Activated CD4-positive, alpha-beta memory T cell treated with anti-CD3 and anti-CD28 coated beads for 36 hours (primary cell): ENCODE data around the gene GH2. TPM values are rescaled to one million over a fixed set of nuclear protein-coding genes. Genes with fewer than 3 reads are reported as not detected.

Experiments
- CTCF ChIA-PET: fragments of 350-600 bp; sonication (Branson Sonifier 250); formaldehyde crosslinking; loops from one replicate; lab custom pipeline; 2021; ENCODE audit warnings: antibody characterized with exemption, inconsistent platforms; lab: Charles Lee
- POLR2A ChIA-PET: fragments of 350-600 bp; sonication (Branson Sonifier 250); formaldehyde crosslinking; loops from one replicate; lab custom pipeline; 2021; ENCODE audit warnings: antibody characterized with exemption; lab: Charles Lee
- DNase-seq: peaks from one replicate; pipeline ENCODE4 v3.0.0-alpha.2; 2020
- H3K27ac Mint-ChIP-seq: one replicate; pipeline ENCODE4 v1.8.0; 2021; ENCODE audit warnings: mixed read lengths
- H3K27me3 Mint-ChIP-seq: one replicate; pipeline ENCODE4 v1.8.0; 2021; ENCODE audit warnings: mixed read lengths
- H3K36me3 Mint-ChIP-seq: one replicate; pipeline ENCODE4 v1.8.0; 2021; ENCODE audit warnings: mixed read lengths
- H3K4me1 Mint-ChIP-seq: one replicate; pipeline ENCODE4 v1.8.0; 2021; ENCODE audit warnings: low read depth, mixed read lengths
- H3K4me3 Mint-ChIP-seq: one replicate; pipeline ENCODE4 v1.8.0; 2021; ENCODE audit warnings: mild to moderate bottlenecking, mixed read lengths
- H3K9me3 Mint-ChIP-seq: one replicate; pipeline ENCODE4 v1.8.0; 2021; ENCODE audit warnings: mixed read lengths
- intact Hi-C: fragments of 100-400 bp; cut with micrococcal nuclease; formaldehyde crosslinking; loops from one replicate; pipeline ENCODE4 v1.15.1; 2023
- total RNA-seq, 2 experiments: library from RNA; stranded (reverse); gene quantifications; one replicate each; pipeline ENCODE4 v1.2.3, GENCODE V29; 2021

The GH2 gene
- total RNA-seq, 2 experiments from 2014 or later = not detected

GRCh38 chr17:63830278-63830677 lies 51.5 kb downstream of the GH2 start:
- POLR2A ChIA-PET = interaction anchor here (0.6 to 4.5 kb wide), 3 partner anchors 11 to 48 kb away, joined by 4 to 29 read pairs (median 6); partner anchors contain the start of gene SMARCD2
- H3K4me1 Mint-ChIP-seq = peaks cover 61% of the 10 kb centered on the region
- no peak overlapping the region for H3K4me3 Mint-ChIP-seq
- no peaks in the 10 kb centered on the region for H3K9me3 Mint-ChIP-seq
- CTCF ChIA-PET = interaction anchor here (0.7 to 2.6 kb wide), 4 partner anchors 11 to 54 kb away, joined by 3 to 15 read pairs (median 7); no protein-coding TSS in a partner anchor
- intact Hi-C loops = no loop called here
- H3K27ac Mint-ChIP-seq = no peak overlapping the region
- H3K36me3 Mint-ChIP-seq = peaks cover 63% of the 10 kb centered on the region
- no peak for DNase-seq
- no peaks in the 10 kb centered on the region for H3K27me3 Mint-ChIP-seq

Other genes with a start within 250 kb of the GH2 start
- 100 to 1,000 TPM; 146 to 150 TPM for gene LIMD2, start 181.8 kb downstream of the GH2 start, total RNA-seq
- 10 to 100 TPM; 64.8 to 69.7 TPM for gene STRADA, start 140.1 kb downstream of the GH2 start, total RNA-seq
- gene CCDC47, start 108.3 kb downstream of the GH2 start, total RNA-seq = 10 to 100 TPM; 57.6 to 60.5 TPM
- 100 to 1,000 TPM; 103 to 106 TPM for gene DDX42, start 107.8 kb downstream of the GH2 start, total RNA-seq
- gene PSMC5, start 54.5 kb downstream of the GH2 start, total RNA-seq = 100 to 1,000 TPM; 165 to 171 TPM
- gene FTSJ3, start 54.3 kb downstream of the GH2 start, total RNA-seq = 10 to 100 TPM; 41.5 to 42.8 TPM
- gene SMARCD2, start 39.3 kb downstream of the GH2 start, total RNA-seq = 100 to 1,000 TPM; 109 to 111 TPM
- not detected for gene CSH2, start 8.3 kb downstream of the GH2 start, total RNA-seq
- not detected for gene CSH1, start 14.6 kb upstream of the GH2 start, total RNA-seq
- not detected for gene CSHL1, start 29.3 kb upstream of the GH2 start, total RNA-seq
- under 1 TPM in 1 of 2 experiments, not detected in 1; 0.43 TPM for gene GH1, start 36.9 kb upstream of the GH2 start, total RNA-seq
- 10 to 100 TPM; 39.1 to 40.9 TPM for gene CD79B, start 50.4 kb upstream of the GH2 start, total RNA-seq
- gene SCN4A, start 91.0 kb upstream of the GH2 start, total RNA-seq = under 1 TPM; 0.33 to 0.75 TPM
- gene PRR29, start 116.4 kb upstream of the GH2 start, total RNA-seq = 1 to 10 TPM; 2.0 to 3.4 TPM
- 10 to 100 TPM; 65.0 to 66.7 TPM for gene ICAM2, start 138.7 kb upstream of the GH2 start, total RNA-seq
- 10 to 100 TPM; 45.3 to 47.7 TPM for gene ERN1, start 248.2 kb upstream of the GH2 start, total RNA-seq